22Rv1 (cell line): ENCODE results near the gene UBE2N.
"Not testable (repeated sequence)": the region's sequence is repeated elsewhere in the genome, so short reads cannot be mapped to it uniquely, and the experiment has no call there.

Experiments
- H3K27ac ChIP-seq: fragments of 450-650 bp; 2 replicates; pipeline ENCODE4 v1.5.1; 2017
- CTCF ChIP-seq: fragments of 450-650 bp; IDR thresholded peaks from 2 replicates; pipeline ENCODE4 v1.5.1; 2017; ENCODE audit warnings: mild to moderate bottlenecking
- ZFX ChIP-seq: fragments of 450-650 bp; IDR thresholded peaks from 2 replicates; pipeline ENCODE4 v1.6.1; 2017; ENCODE audit warnings: antibody characterized with exemption, borderline replicate concordance

The UBE2N gene

GRCh38 chr12:93442411-93443340 is 929 bp upstream of the UBE2N start:
- TF ChIP-seq CTCF (no peak), ZFX (no peak)
- peak overlapping the region; percentile 97 for H3K27ac ChIP-seq

- TF ChIP-seq ZFX = no peak
- TF ChIP-seq CTCF = no peak
- peak overlapping the region; percentile 97 for H3K27ac ChIP-seq
Observed at GRCh38 chr12:93441081-93441616, 598 bp downstream of the UBE2N start.

- TF ChIP-seq ZFX = no peak
- no peak for TF ChIP-seq CTCF
- no peak overlapping the region for H3K27ac ChIP-seq
Observed at GRCh38 chr12:93440043-93440835, 1.5 kb downstream of the UBE2N start.

GRCh38 chr12:93438266-93439050 is 3.3 kb downstream of the UBE2N start:
- no peak overlapping the region for H3K27ac ChIP-seq
- TF ChIP-seq ZFX (no peak), CTCF (no peak)

GRCh38 chr12:93434256-93434865 is 7.4 kb downstream of the UBE2N start:
- no peak overlapping the region for H3K27ac ChIP-seq
- no peak for TF ChIP-seq ZFX
- TF ChIP-seq CTCF = no peak

- not testable (repeated sequence) for H3K27ac ChIP-seq
Observed at GRCh38 chr12:93432031-93432430, 9.7 kb downstream of the UBE2N start.

GRCh38 chr12:93430280-93430679 is 11.5 kb downstream of the UBE2N start:
- TF ChIP-seq CTCF (no peak), ZFX (no peak)

More at GRCh38 chr12:93430280-93430679, 11.5 kb downstream of the UBE2N start:
- H3K27ac ChIP-seq = no peak overlapping the region
